Smooth muscle cell (in vitro differentiated cells): ENCODE results near the gene PFKFB3. TPM values are rescaled to one million over a fixed set of nuclear protein-coding genes. Genes with fewer than 3 reads are reported as not detected.

Source experiments
- DNase-seq: peaks from one replicate; lab custom pipeline; 2025; ENCODE audit not compliant: unreplicated experiment; lab: John Stamatoyannopoulos, UW
- H2AFZ ChIP-seq: fragments of 200-600 bp; sonication (generic); 2 replicates; pipeline ENCODE4 v1.6.0; 2016; ENCODE audit warnings: antibody characterized with exemption, low read depth, mild to moderate bottlenecking
- H3F3A ChIP-seq: fragments of 200-600 bp; sonication (generic); 2 replicates; pipeline ENCODE4 v1.6.0; 2017; ENCODE audit warnings: antibody characterized with exemption, low read depth
- H3K27ac ChIP-seq: fragments of 200-600 bp; sonication (generic); 2 replicates; pipeline ENCODE4 v1.5.1; 2016; ENCODE audit warnings: low read depth, mild to moderate bottlenecking
- H3K27me3 ChIP-seq: fragments of 200-600 bp; sonication (generic); 2 replicates; pipeline ENCODE4 v1.6.1; 2016; ENCODE audit warnings: low read depth, mild to moderate bottlenecking
- H3K36me3 ChIP-seq: fragments of 200-600 bp; sonication (generic); 2 replicates; pipeline ENCODE4 v1.5.1; 2016; ENCODE audit warnings: low read depth
- H3K4me1 ChIP-seq: fragments of 200-600 bp; sonication (generic); 2 replicates; pipeline ENCODE4 v1.5.1; 2016; ENCODE audit warnings: low read depth
- H3K4me2 ChIP-seq: fragments of 200-600 bp; sonication (generic); 2 replicates; pipeline ENCODE4 v1.6.0; 2016; ENCODE audit warnings: mild to moderate bottlenecking
- H3K4me3 ChIP-seq: fragments of 200-600 bp; sonication (generic); 2 replicates; pipeline ENCODE4 v1.5.1; 2016; ENCODE audit warnings: mild to moderate bottlenecking
- H3K79me2 ChIP-seq: fragments of 200-600 bp; sonication (generic); 2 replicates; pipeline ENCODE4 v1.6.0; 2016; ENCODE audit warnings: low read depth, mild to moderate bottlenecking
- H3K9ac ChIP-seq: fragments of 200-600 bp; sonication (generic); 2 replicates; pipeline ENCODE4 v1.6.0; 2016; ENCODE audit warnings: low read depth
- H3K9me3 ChIP-seq: fragments of 200-600 bp; sonication (generic); replicated peaks from 2 replicates; pipeline ENCODE4 v1.5.1; 2016; ENCODE audit warnings: low read depth
- H4K20me1 ChIP-seq: fragments of 200-600 bp; sonication (generic); 2 replicates; pipeline ENCODE4 v1.6.0; 2016; ENCODE audit warnings: low read depth
- CTCF ChIP-seq: fragments of 200-600 bp; sonication (generic); IDR thresholded peaks from 2 replicates; pipeline ENCODE4 v1.5.1; 2017; ENCODE audit warnings: borderline replicate concordance, mild to moderate bottlenecking, antibody characterized with exemption; ENCODE audit not compliant: insufficient read depth, poor library complexity, severe bottlenecking
- WGBS: methylation state at CpG from one replicate; pipeline ENCODE4 v1.1.7; 2016; ENCODE audit warnings: low lambda C conversion rate; 5-methylcytosine and 5-hydroxymethylcytosine counted together
- polyA plus RNA-seq: library from polyadenylated mRNA; unstranded; fragments of >200 nt; fragmentation: Nextera tagmentation; extraction: Ambion mirVana; gene quantifications from 2 replicates; pipeline ENCODE4 v1.2.1, GENCODE V29; 2016
- total RNA-seq: library from RNA; depleted of rRNA; stranded (reverse); fragments of >200 nt; gene quantifications from 2 replicates; pipeline ENCODE4 v1.2.3, GENCODE V29; 2014

Gene PFKFB3
- total and polyA plus RNA-seq, 2 experiments from 2014 or later: 61.3 to 68.3 TPM

GRCh38 chr10:6177880-6178281 lies 24.9 kb upstream of the PFKFB3 start:
- H3K79me2 ChIP-seq: peaks cover 75% of the 10 kb centered on the region
- H3K9ac ChIP-seq: no peak overlapping the region
- H3K9me3 ChIP-seq: no peaks in the 10 kb centered on the region
- 91% methylated on average over 9 of the region's 9 CpGs for WGBS
- H4K20me1 ChIP-seq: peaks cover 33% of the 10 kb centered on the region
- no peak overlapping the region for H3K4me3 ChIP-seq
- TF ChIP-seq CTCF: no peak
- H3K4me1 ChIP-seq: no peaks in the 10 kb centered on the region
- H3K36me3 ChIP-seq: no peaks in the 10 kb centered on the region
- H3K27ac ChIP-seq: peak overlapping the region; percentile 70
- H2AFZ ChIP-seq: no peak overlapping the region
- H3F3A ChIP-seq: peaks cover 24% of the 10 kb centered on the region
- no peak for DNase-seq
- no peaks in the 10 kb centered on the region for H3K27me3 ChIP-seq
- H3K4me2 ChIP-seq: peak overlapping the region; percentile 65

- Histone ChIP-seq H3K27me3 (no peaks in the 10 kb centered on the region), H3K79me2 (peaks cover 73% of the 10 kb centered on the region), H3K4me1 (no peaks in the 10 kb centered on the region), H3K4me2 (no peak overlapping the region), H3K9me3 (no peaks in the 10 kb centered on the region), H3K36me3 (no peaks in the 10 kb centered on the region), H3F3A (peaks cover 24% of the 10 kb centered on the region), H3K4me3 (no peak overlapping the region), H3K9ac (no peak overlapping the region), H3K27ac (no peak overlapping the region), H4K20me1 (peaks cover 26% of the 10 kb centered on the region), H2AFZ (no peak overlapping the region)
- 90% methylated on average over 17 of the region's 17 CpGs for WGBS
- no peak for DNase-seq
- TF ChIP-seq CTCF: no peak
These were observed 24.2 kb upstream of the PFKFB3 start for GRCh38 chr10:6178581-6178980.

GRCh38 chr10:6179078-6179477 lies 23.7 kb upstream of the PFKFB3 start:
- 80% methylated on average over 8 of the region's 8 CpGs for WGBS
- H3K4me3 ChIP-seq: no peak overlapping the region
- no peak for TF ChIP-seq CTCF

GRCh38 chr10:6180480-6181110 lies 22.1 kb upstream of the PFKFB3 start:
- H3K4me3 ChIP-seq: no peak overlapping the region
- H3K9ac ChIP-seq: no peak overlapping the region
- no peak overlapping the region for H3K27ac ChIP-seq
- H3K4me2 ChIP-seq: no peak overlapping the region
- no peaks in the 10 kb centered on the region for H3K36me3 ChIP-seq
- peaks cover 17% of the 10 kb centered on the region for H4K20me1 ChIP-seq
- H3F3A ChIP-seq: peaks cover 24% of the 10 kb centered on the region
- 96% methylated on average over 4 of the region's 4 CpGs for WGBS
- no peak for TF ChIP-seq CTCF
- H3K27me3 ChIP-seq: no peaks in the 10 kb centered on the region
- no peak for DNase-seq
- no peaks in the 10 kb centered on the region for H3K9me3 ChIP-seq
- no peaks in the 10 kb centered on the region for H3K4me1 ChIP-seq
- no peak overlapping the region for H2AFZ ChIP-seq
- H3K79me2 ChIP-seq: peaks cover 53% of the 10 kb centered on the region

More at GRCh38 chr10:6179078-6179477, 23.7 kb upstream of the PFKFB3 start:
- peaks cover 24% of the 10 kb centered on the region for H3F3A ChIP-seq
- no peaks in the 10 kb centered on the region for H3K9me3 ChIP-seq
- H3K27me3 ChIP-seq: no peaks in the 10 kb centered on the region
- H3K27ac ChIP-seq: no peak overlapping the region
- H2AFZ ChIP-seq: no peak overlapping the region
- no peak overlapping the region for H3K9ac ChIP-seq
- no peak for DNase-seq
- peaks cover 68% of the 10 kb centered on the region for H3K79me2 ChIP-seq
- H3K4me1 ChIP-seq: no peaks in the 10 kb centered on the region
- peaks cover 21% of the 10 kb centered on the region for H4K20me1 ChIP-seq
- no peaks in the 10 kb centered on the region for H3K36me3 ChIP-seq
- H3K4me2 ChIP-seq: no peak overlapping the region
